Colon (tissue), 2 donors: ENCODE data around the gene PTPRS.
"Not testable (repeated sequence)": the region's sequence is repeated elsewhere in the genome, so short reads cannot be mapped to it uniquely, and the experiment has no call there.

Experiments
- FAIRE-seq: peaks from 2 replicates; lab custom pipeline; 2012; peaks lifted over from hg19 to GRCh38; lab: Jason Lieb, UNC
- donor health status: control.
- donor health status: control.

The PTPRS gene

GRCh38 chr19:5332501-5332900 lies 8.1 kb downstream of the PTPRS start:
- FAIRE-seq = no peak

- FAIRE-seq = no peak
Observed at GRCh38 chr19:5331790-5332189, 8.8 kb downstream of the PTPRS start.

GRCh38 chr19:5330307-5330720 lies 10.3 kb downstream of the PTPRS start:
- FAIRE-seq = no peak

GRCh38 chr19:5329141-5329540 lies 11.5 kb downstream of the PTPRS start:
- no peak for FAIRE-seq

GRCh38 chr19:5328407-5328806 lies 12.2 kb downstream of the PTPRS start:
- not testable (repeated sequence) for FAIRE-seq

- no peak for FAIRE-seq
Observed at GRCh38 chr19:5326986-5327623, 13.5 kb downstream of the PTPRS start.

GRCh38 chr19:5326545-5326944 lies 14.1 kb downstream of the PTPRS start:
- FAIRE-seq = no peak

GRCh38 chr19:5324947-5325346 lies 15.7 kb downstream of the PTPRS start:
- FAIRE-seq = no peak

- FAIRE-seq = no peak
Observed at GRCh38 chr19:5323475-5323811, 17.2 kb downstream of the PTPRS start.

GRCh38 chr19:5321851-5322681 lies 18.5 kb downstream of the PTPRS start:
- FAIRE-seq = no peak

GRCh38 chr19:5321066-5321642 lies 19.5 kb downstream of the PTPRS start:
- no peak for FAIRE-seq

GRCh38 chr19:5319516-5319915 lies 21.1 kb downstream of the PTPRS start:
- no peak for FAIRE-seq

- no peak for FAIRE-seq
Observed at GRCh38 chr19:5318306-5318705, 22.3 kb downstream of the PTPRS start.

GRCh38 chr19:5317321-5317720 lies 23.3 kb downstream of the PTPRS start:
- no peak for FAIRE-seq

- no peak for FAIRE-seq
Observed at GRCh38 chr19:5316138-5316537, 24.5 kb downstream of the PTPRS start.

GRCh38 chr19:5314907-5315298 lies 25.7 kb downstream of the PTPRS start:
- no peak for FAIRE-seq

- FAIRE-seq = no peak
Observed at GRCh38 chr19:5314012-5314906, 26.4 kb downstream of the PTPRS start.

GRCh38 chr19:5313307-5313706 lies 27.3 kb downstream of the PTPRS start:
- FAIRE-seq = no peak

- FAIRE-seq = no peak
Observed at GRCh38 chr19:5312058-5312457, 28.6 kb downstream of the PTPRS start.

GRCh38 chr19:5309438-5310204 lies 31.0 kb downstream of the PTPRS start:
- FAIRE-seq = no peak
